Kidney (tissue), 14 donors: Measurements from ENCODE around the gene SNRNP70. TPM values are rescaled to one million over a fixed set of nuclear protein-coding genes. Genes with fewer than 3 reads are reported as not detected.

ENCODE experiments used
- DNase-seq, 5 donors: peaks; one replicate each; pipeline ENCODE4 v3.0.0-alpha.2; 2013 to 2020
- FAIRE-seq: peaks from 2 replicates; lab custom pipeline; 2012; peaks lifted over from hg19 to GRCh38; lab: Jason Lieb, UNC
- H3K27ac ChIP-seq, 2 donors: one replicate each; pipeline ENCODE4 v1.7.0; 2013; ENCODE audit warnings: low read depth in 2 of 2, low read length in 2 of 2, inconsistent platforms in 1 of 2
- H3K27me3 ChIP-seq: one replicate; pipeline ENCODE4 v1.7.1; 2013; ENCODE audit warnings: low read length, inconsistent platforms; ENCODE audit not compliant: control insufficient read depth, insufficient read depth
- H3K36me3 ChIP-seq, 3 donors: one replicate each; pipeline versions ENCODE4 v1.7.0 to v1.7.1; 2013; ENCODE audit warnings: low read length in 3 of 3, control low read depth in 1 of 3, inconsistent platforms in 1 of 3; ENCODE audit not compliant: insufficient read depth in 3 of 3, control insufficient read depth in 2 of 3
- H3K4me1 ChIP-seq, 3 donors: one replicate each; pipeline versions ENCODE4 v1.7.0 to v1.7.1; 2013; ENCODE audit warnings: low read length in 3 of 3, inconsistent platforms in 1 of 3, low read depth in 1 of 3; ENCODE audit not compliant: control insufficient read depth in 2 of 3, insufficient read depth in 2 of 3
- H3K4me3 ChIP-seq, 3 donors: one replicate each; pipeline versions ENCODE4 v1.7.0 to v1.8.1; 2013; ENCODE audit warnings: low read length in 3 of 3, control low read depth in 1 of 3, inconsistent platforms in 1 of 3
- H3K9ac ChIP-seq, 3 donors: one replicate each; pipeline versions ENCODE4 v1.7.0 to v1.7.1; 2013; ENCODE audit warnings: low read length in 3 of 3, control low read depth in 1 of 3, inconsistent platforms in 1 of 3
- H3K9me3 ChIP-seq, 3 donors: one replicate each; pipeline versions ENCODE4 v1.7.0 to v1.7.1; 2013; ENCODE audit warnings: low read length in 3 of 3, control low read depth in 1 of 3, inconsistent platforms in 1 of 3; ENCODE audit not compliant: control insufficient read depth in 2 of 3, insufficient read depth in 1 of 3
- intact Hi-C: fragments of 100-400 bp; cut with DNase I; formaldehyde crosslinking; loops from one replicate; pipeline ENCODE4 v1.11.1; 2022
- polyA plus RNA-seq: library from polyadenylated mRNA; stranded (reverse); fragments of 350-450 nt; fragmentation: Illumina TruSeq; extraction: RNeasy Lipid Tissue Mini Kit (QIAGEN cat#74804); gene quantifications from one replicate; pipeline ENCODE4 v1.2.3, GENCODE V29; 2014; ENCODE audit warnings: low read depth, low replicate concordance; ENCODE audit not compliant: insufficient read depth
- total RNA-seq: library from RNA; stranded (reverse); fragmentation: NEBNext Ultra II Directional; extraction: Animal tissue kit (Norgen Biotek cat#: 25700); gene quantifications from one replicate; pipeline ENCODE4 v1.2.1, GENCODE V29; 2021
- TF ChIP-seq, protein P1 (sequence below): IDR thresholded peaks from 3 replicates; pipeline ENCODE4 v1.5.1; 2012; ENCODE audit warnings: mild to moderate bottlenecking, moderate library complexity, borderline replicate concordance; ENCODE audit not compliant: insufficient read depth; ENCODE audit errors: extremely low read depth
- donor health status: control.
- donor health status: control.
- donor health status: control.
- donor health status: control.
- donor health status: control.
- donor health status: DM: yes; HTN: yes; CAD: no.
- donor health status: Normal renal cell carcinoma (clear cell type).

SNRNP70 gene
- total and polyA plus RNA-seq, 2 donors from 2014 or later = 144 to 203 TPM

DNA sequence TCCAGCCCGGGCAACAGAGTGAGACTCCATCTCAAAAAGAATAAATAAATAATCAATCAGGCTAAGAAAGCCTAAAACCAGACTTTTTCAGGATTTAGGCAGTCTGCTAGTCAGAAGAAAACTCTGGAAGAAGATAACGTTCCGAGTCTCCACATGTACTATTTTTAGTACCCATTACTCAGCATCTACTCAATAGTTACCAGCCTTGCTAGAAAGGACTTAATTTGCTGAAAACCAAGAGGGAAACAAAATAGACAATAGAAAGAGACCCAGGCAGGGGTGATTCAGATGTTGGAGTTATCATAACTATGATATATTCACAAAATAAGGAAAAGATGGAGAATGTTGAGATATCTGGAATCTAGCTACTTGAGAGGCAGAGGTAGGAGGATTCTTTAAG is 25.3 kb downstream of the SNRNP70 start:
- DNase-seq = no peak
- Histone ChIP-seq H3K4me3 (no peak overlapping the region), H3K27me3 (no peaks in the 10 kb centered on the region), H3K9ac (no peak overlapping the region), H3K9me3 (no peaks in the 10 kb centered on the region), H3K36me3 (peaks cover 0 to 18% (median 15%) of the 10 kb centered on the region in 3 donors), H3K27ac (no peak overlapping the region), H3K4me1 (peaks cover 0 to 5% (median 3%) of the 10 kb centered on the region in 3 donors)
- FAIRE-seq = no peak
- intact Hi-C loops = no loop called here
- TF ChIP-seq, protein P1, sequence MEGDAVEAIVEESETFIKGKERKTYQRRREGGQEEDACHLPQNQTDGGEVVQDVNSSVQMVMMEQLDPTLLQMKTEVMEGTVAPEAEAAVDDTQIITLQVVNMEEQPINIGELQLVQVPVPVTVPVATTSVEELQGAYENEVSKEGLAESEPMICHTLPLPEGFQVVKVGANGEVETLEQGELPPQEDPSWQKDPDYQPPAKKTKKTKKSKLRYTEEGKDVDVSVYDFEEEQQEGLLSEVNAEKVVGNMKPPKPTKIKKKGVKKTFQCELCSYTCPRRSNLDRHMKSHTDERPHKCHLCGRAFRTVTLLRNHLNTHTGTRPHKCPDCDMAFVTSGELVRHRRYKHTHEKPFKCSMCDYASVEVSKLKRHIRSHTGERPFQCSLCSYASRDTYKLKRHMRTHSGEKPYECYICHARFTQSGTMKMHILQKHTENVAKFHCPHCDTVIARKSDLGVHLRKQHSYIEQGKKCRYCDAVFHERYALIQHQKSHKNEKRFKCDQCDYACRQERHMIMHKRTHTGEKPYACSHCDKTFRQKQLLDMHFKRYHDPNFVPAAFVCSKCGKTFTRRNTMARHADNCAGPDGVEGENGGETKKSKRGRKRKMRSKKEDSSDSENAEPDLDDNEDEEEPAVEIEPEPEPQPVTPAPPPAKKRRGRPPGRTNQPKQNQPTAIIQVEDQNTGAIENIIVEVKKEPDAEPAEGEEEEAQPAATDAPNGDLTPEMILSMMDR = no peak

DNA sequence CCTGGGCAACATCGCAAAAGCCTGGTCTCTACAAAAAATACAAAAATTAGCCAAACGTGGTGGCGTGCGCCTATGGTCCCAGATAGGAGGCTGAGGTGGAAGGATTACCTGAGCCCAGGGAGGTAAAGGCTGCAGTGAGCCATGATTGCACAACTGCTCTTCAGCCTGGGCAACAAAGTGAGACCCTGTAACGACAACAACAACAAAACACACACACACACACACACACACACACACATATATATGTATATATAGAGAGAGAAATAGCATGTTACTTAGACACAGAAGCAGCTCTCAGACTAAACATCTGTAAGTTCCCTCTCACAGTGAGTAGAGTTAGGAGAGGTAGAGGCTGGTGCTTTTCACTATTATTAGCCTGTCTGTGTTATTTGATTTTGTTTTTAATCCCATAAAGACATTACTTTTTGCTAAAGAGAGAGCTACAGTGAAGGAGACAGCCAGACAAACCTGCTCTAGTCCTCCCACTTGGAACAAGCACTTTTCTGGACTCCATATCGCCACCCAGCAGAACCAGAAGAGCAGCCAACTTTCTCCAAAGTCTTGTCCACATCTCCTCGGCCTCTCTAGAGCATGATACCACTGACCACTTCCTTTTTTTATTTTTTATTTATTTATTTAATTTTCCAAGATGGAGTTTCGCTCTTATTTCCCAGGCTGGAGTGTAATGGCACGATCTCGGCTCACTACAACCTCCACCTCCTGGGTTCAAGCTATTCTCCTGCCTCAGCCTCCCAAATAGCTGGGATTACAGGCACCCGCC is 26.2 kb downstream of the SNRNP70 start:
- FAIRE-seq = no peak
- peaks cover 0 to 5% (median 3%) of the 10 kb centered on the region in 3 donors for H3K4me1 ChIP-seq

DNA sequence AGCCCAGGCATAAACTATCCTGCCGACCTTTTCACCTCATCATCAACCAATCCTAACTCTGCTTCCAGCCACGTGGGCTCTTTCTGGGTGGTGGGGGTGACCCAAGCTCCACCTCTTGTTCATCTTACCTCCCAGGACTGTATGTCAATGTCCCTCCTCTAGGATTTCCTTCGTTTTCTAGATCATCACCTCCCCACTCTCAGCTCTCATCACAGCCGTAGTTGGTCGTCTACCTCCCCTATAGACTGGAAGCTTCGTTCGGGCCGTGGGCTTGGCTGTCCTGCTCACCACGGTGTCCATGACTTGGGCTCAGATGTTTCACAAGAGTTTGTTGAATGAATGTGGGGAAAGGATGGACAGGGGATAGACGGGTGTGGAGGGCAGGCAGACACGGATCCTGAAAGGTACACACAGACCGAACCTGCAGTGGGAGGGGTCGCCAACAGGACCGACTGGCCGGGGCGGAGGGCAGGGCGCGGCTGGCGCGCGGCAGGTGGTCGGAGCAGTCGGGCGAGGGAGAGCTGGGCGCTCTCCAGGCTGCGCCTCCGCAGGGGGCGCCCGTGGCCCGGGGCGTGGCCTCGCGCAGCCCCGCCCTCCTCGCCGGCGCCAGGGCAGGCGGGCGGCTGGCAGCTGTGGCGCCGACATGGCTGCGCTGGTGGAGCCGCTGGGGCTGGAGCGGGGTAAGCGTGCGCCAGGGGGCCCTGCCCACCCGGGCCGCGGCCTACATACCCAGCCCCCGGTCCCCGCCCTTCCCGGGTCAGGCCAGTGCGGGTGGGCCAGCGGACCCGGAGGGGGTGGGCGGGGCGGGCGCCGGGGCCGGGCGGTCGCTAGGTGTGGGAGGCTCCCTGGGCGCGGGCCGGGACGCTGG is 28.7 kb downstream of the SNRNP70 start, which contains the start of gene LIN7B:
Gene LIN7B (plus strand): TSS at position 609 of the 868 bp plus-strand sequence. CDS start 35 bp downstream, at position 644.
- peak within 1 kb of the TSS; percentile 56 to 66 (median 56) for H3K4me3 ChIP-seq
- TF ChIP-seq, protein P1 = peak; percentile 57
- no peak for FAIRE-seq
- H3K4me1 ChIP-seq = peaks cover 3 to 16% (median 7%) of the 10 kb centered on the region in 3 donors
- H3K27ac ChIP-seq = no peak within 1 kb of the TSS
- intact Hi-C loops = no loop called here
- H3K9ac ChIP-seq = peak within 1 kb of the TSS; percentile 24 to 40 (median 36)
- H3K36me3 ChIP-seq = peaks cover 0 to 2% (median 0%) of the 10 kb centered on the region in 3 donors
- peak; percentile 80 to 89 (median 85) for DNase-seq
- no peaks in the 10 kb centered on the region for H3K27me3 ChIP-seq
- no peaks in the 10 kb centered on the region for H3K9me3 ChIP-seq

More for the DNA sequence above, 26.2 kb downstream of the SNRNP70 start:
- Histone ChIP-seq H3K9me3 (no peaks in the 10 kb centered on the region), H3K9ac (no peak overlapping the region), H3K4me3 (no peak overlapping the region), H3K27me3 (no peaks in the 10 kb centered on the region), H3K27ac (no peak overlapping the region), H3K36me3 (peaks cover 0 to 13% (median 12%) of the 10 kb centered on the region in 3 donors)
- DNase-seq = no peak
- TF ChIP-seq, protein P1 = no peak
- intact Hi-C loops = no loop called here
